Raji (cell line): ENCODE data around the gene SDSL.

Experiments
- POLR2A ChIP-seq: IDR thresholded peaks from 2 replicates; pipeline ENCODE4 v1.6.1; 2011; ENCODE audit warnings: low read depth, low read length, control low read depth; ENCODE audit not compliant: insufficient read depth

SDSL gene

DNA sequence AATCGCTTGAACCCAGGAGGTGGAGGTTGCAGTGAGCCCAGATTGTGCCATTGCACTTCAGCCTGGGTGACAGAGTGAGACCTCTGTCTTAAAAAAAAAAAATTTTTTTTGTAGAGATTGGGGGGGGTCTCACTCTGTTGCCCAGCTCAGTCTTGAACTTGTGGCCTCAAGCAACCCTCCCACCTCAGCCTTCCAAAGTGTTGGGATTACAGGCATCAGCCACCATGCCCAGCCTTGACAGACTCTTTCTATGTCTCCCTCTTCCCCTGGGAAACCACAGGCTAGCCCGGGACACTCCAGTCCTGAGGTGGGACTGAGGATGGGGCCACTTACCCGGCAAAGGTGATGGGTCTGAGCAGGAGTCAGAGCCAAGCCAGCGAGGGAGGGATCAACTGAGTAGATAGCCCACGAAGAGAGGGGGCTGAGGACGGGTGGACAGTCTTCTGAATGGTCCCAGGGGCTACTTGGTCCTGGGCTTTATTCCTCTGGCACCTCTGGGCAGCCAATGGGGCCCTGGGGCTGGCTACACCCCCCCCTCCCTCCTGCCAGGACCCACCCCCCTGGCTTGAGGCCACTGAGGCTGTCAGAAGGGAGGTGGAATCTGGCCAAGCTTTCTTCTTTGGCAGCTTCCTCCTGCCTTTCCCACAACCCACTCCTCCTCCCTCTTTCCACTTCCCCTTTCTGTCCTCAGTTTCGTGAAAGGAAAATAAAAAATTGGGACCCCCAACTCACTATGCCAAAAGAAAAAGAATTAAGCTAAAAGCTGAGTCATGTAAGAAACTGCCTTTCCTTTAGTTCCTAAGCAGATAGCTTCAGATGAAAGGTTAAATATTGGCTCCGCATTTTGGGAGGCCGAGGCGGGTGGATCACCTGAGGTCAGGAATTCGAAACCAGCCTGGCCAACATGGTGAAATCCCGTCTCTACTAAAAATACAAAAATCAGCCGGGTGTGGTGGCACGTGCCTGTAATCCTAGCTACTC is 18.5 kb upstream of the SDSL start, which contains the start of gene SDS:
SDS (minus strand) TSS at position 453 of the 981 bp plus-strand sequence. CDS start 4,179 bp downstream, outside the sequence.
- TF ChIP-seq POLR2A: no peak

DNA sequence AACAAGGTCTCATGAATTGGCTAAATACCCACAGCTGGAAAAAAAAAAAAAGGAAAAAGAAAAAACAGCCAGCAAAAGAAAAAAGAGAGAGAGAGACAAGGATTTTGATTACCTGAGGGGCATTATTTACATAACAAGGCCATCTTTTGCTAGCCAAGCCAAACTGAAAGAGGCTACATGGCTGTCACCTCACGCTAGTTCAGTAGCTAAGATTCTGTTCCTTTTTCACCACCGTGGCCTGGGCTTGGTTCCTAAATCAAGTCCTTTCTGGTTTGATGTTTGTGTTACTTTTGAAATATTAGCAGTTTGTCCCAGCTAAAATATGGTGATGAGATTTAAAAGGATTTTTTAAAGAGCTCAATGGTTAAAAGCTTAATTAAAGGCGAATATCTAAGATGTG is 16.5 kb upstream of the SDSL start:
- no peak for TF ChIP-seq POLR2A

DNA sequence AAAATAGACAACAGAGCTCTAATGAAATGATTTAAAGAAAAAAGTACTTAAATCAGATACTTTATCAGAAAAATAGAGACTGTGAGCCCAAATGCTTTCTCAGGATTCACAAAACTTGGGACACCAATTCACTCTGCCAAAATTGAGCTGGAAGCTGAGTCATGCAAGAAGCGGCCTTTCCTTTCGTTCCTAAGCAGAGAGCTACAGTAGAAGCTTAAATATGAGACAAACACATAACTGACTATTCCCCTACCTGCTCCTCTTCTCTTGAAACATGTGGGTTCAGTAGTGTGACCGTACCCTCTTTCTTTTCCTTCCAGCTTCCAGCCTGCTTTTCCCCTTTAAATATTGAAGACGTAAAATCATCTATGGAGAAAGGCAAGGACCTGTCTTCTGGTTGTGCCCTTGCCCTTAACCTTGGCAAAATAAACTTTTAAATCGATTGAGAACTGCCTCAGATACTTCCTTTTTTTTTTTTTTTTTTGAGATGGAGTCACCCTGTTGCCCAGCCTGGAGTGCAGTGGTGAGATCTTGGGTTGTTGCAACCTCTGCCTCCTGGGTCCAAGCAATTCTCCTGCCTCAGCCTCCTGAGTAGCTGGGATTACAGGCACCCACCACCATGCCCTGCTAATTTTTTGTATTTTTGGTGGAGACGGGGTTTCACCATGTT is 14.1 kb upstream of the SDSL start:
- no peak for TF ChIP-seq POLR2A

DNA sequence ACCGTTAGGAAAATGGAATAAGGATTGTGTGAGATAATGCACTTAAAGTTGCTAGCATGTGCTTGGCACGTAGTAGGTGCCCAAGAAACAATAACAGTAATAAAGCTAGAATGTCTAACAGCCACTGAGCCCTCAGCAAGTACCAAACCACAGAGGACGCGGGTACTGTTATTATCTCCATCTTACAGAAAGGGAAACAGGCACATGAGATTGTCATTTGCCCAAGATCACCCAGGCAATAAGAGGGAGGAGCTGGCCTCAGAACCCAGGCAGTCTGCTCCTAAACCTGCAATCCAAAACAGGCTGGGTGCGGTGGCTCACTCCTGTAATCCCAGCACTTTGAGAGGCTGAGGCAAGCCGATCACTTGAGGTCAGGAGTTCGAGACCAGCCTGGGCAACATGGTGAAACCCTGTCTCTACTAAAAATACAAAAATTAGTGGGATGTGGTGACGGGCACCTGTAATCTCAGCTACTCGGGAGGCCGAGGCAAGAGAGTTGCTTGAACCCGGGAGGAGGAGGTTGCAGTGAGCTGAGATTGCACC is 13.4 kb upstream of the SDSL start:
- TF ChIP-seq POLR2A: no peak

DNA sequence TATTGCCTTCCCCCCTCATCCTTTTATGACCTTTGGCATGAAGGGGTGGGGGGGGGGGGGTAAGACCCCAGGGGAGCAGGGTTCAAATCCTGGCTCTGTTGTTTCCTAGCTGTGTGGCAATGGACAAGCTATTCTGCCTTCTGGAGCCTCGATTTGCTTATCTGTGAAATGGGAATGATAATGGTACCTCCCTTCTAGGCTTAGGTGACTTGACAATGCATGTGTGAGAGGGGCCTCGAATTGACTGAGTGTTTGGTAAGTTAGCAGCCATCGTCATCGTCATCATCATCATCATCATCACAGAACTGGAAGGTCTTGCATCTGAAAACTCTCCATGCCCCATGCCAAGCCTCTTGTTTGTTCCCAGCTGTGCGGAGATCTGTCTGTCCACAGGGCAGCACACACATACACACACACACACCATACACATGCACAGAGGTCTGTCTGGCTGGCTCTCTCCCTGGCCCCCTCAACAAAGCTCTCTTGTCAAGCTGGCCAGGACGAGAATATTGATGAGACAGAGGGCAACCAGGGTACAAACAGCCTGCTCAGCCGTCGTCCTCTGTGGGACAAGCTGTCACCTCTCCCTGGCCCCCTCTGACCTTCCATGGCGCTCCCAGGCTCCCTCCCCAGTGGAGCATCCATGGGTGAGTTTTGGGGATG is 12.6 kb upstream of the SDSL start:
- no peak for TF ChIP-seq POLR2A

DNA sequence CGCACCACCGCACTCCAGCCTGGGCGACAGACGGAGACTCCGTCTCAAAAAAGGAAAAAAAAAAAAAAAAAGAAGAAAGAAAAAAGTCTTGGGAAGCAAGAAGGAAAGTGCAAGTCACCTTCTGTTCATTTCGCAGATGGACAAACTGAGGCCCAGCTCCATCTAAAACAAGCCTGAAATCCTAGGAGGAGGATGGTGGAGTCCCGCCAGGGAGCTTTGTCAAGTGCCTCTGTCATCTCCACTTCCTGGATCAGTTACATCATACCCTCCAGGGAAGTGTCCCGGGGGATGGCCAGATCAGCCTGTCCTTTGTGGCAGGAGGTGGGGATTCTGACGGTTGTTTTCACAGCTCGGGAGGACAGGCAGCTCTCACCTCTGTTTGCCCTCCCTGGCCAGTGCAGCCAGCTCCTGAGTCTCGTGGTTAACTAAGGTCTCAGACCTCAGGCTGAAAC is 8.7 kb upstream of the SDSL start:
- TF ChIP-seq POLR2A: no peak

DNA sequence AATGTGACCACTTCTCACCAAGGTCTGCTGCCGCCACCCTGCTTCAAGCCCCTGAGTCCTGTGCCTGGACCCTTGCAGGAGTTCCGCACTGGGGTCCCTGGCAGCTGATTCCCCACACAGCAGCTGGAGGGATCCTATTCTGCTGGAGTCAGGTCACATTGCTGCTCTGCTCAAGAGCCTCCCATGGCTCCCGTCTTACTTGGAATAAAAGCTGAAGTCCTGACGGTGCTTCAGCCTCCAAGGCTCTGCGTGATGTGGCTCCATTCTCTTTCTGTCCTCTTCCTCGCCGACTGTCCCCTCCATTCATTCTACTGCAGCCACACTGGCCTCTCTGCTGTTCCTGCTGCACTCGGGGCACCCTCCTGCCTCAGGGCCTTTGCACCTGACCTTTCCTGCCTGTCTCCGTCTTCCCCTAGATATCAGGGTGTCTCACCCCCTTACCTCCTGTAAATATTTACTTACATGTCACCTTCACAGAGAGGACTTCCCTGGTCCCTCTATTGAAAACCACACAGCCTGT is 7.6 kb upstream of the SDSL start:
- no peak for TF ChIP-seq POLR2A

DNA sequence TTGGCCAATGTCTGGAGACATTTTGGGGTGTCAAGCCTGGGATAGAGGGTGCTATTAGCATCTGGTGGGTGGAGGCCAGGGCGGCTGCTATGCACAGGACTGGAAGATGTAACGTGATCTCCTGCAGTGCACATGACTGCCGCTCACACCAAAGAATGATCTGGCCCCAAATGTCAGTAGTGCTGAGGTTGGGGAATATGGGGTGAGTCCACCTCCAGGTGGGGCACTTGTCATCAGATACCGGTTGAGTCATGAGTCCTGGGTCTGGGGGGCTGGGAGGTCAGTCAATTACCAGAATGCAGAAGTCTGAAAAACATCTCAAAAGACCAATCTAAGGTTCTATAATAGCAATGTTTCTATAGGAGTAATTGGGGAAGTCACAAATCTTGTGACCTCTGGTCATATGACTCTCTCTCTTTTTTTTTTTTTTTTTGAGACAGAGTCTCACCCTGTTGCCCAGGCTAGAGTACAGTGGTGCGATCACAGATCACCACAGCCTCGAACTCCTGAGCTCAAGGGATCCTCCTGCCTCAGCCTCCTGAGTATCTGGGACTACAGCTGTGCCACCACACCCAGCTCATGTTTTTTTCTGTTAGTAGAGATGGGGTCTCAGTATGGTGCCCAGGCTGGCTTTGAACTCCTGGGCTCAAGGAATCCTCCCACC is 6.0 kb upstream of the SDSL start:
- no peak for TF ChIP-seq POLR2A

DNA sequence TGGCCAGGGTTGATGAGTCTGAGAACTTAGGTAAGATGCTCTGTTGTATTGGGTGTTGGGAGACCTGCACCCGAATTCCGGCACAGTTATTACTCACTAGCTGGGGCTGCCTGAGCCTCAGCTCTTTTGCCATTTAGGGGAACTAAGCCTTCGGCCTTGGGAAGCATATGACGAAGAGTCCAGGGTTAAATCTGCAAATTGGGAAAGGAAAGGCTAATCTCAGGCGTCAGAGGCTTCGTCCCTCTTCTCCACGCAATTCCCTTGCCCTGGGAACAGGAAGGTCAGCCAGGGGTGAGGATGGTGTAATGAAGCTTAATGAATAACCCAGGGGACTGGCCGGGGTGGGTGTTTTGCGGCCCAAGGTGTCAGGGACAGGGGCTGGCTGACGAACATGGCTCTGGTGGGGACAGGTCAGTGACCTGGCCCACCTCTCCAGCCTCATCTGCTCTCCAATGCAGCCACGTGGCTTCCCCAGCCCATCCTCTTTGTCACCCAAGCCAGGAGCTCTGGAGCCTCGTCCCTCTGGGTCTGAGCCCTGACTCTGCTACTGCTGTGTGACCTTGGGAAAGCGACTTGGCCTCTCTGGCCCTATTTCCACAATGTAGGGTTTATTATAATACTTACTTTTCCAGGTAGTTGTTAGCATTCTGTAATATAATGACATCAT is 3.8 kb upstream of the SDSL start:
- TF ChIP-seq POLR2A: no peak

DNA sequence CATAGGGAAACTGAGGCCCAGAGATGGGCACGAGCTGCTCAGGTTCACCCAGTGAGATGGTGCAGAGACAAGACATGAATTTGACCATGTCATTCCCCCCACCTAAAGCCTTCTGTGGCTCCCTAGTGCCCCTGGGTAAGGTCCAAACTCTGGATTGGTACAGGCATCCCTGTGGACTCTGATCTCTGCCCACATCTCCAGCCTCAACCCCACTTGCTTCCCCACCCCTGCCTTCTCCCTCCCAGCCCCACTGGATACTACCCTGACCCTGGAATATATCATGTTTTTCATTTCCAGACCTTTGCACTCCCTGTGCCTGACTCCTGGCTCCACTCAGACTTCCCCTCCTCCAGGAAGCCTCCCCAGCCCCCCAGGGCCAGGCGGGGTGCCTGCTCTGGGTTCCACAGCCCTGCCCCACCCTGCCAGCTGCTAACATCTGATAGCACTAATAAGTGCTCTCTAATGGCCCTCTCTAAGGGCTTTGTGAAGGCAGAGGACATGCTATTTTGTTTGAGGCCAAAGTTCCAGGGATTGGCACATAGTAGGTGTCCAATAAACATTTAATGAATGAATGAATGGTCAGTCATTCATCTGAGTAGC is 1.1 kb upstream of the SDSL start:
- no peak for TF ChIP-seq POLR2A

DNA sequence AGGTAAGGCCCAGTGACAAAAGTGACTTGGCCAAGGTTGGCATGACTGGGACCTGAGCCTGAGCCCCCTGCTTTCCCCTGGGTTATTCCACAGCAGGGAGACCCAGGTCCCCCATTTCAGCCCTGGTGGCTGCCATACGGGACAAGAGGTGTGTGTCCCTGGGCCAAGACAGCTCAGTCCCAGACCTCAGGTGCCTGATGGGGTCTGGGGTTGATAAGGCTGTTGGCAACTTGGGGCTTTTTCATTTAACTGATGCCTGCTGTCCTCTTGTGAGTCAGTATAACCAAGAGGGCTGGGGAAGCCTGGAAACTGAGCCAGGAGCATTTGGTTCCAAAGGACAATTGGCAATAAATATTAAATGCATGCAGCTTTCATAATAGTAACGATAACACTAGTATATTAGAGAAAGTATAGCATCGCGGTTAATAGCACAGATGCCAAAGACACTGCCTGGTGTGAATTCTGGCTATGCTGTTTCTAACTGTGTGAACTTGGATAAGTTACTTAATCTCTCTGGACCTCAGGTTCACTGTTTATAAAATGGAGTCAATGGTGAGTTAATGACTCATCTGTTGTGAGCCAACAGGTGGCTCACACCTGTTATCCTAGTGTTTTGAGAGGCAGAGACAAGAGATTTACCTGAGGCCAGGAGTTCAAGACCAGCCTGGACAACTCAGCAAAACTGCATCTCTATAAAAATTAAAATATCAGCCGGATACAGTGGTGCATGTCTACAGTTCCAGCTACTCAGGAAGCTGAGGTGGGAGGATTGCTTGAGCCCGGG is 898 bp downstream of the SDSL start:
- TF ChIP-seq POLR2A: no peak

DNA sequence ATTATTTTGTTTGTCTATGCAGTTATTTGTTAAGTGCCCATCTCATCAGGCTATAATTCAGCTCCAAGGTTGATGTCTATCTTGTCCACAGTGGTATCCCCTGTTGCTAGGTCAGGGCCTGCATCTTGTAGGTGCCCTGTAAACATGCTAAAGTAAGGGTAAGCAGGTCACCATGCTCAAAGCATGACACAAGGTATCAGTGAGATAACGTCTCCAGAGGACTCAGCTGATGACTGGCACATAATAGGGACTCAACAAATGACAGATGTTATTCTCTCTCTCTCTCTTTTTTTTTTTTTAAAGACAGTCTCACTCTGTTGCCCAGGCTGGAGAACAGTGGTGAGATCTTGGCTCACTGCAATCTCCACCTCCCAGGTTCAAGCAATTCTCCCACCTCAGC is 2.3 kb downstream of the SDSL start:
- no peak for TF ChIP-seq POLR2A
